Measurements from ENCODE around the gene CACNG5.

Gene CACNG5

DNA sequence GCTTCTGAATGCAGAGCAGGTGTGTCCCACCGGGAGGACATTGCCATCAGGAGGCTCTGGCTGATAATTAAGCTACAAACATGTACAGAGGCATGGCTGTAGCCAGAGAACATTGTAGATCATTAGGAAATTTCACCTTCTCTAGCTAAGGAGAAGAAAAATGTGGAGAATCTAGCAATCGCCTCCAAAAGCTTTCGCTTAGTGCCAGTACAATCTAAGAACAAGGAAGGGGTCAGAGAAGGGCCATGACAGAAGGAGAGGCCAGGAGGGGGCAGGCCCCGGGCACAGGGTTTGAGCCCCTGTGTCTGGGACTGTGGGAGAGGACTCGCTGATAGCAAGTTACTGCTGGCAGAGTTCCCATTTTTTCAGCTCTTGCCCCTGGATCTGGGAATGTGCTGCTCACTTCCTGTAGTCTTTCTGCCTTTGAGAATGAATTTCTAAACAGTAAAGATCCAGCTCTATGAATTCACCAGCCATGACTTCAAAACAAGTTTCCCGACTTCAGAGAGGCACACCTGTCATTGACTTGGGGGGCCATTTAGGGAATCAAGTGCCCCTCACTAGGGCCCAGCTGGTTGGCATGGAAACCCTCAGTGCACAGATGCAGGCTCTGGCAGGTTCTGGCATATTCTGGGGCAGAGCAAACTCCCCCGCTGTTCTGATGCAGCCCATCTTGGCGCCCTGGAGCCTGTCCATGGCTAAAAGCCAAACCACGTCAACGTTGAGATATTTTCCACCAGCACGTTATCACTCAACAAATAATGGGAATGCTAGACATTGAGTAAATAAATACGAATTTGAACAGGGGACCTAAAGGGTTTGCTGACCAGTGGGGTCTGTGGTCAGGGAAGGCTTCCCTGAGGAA is 70.1 kb downstream of the CACNG5 start:
- no peak for DNase-seq (ENCODE audit: low read depth in 2 of 2)

DNA sequence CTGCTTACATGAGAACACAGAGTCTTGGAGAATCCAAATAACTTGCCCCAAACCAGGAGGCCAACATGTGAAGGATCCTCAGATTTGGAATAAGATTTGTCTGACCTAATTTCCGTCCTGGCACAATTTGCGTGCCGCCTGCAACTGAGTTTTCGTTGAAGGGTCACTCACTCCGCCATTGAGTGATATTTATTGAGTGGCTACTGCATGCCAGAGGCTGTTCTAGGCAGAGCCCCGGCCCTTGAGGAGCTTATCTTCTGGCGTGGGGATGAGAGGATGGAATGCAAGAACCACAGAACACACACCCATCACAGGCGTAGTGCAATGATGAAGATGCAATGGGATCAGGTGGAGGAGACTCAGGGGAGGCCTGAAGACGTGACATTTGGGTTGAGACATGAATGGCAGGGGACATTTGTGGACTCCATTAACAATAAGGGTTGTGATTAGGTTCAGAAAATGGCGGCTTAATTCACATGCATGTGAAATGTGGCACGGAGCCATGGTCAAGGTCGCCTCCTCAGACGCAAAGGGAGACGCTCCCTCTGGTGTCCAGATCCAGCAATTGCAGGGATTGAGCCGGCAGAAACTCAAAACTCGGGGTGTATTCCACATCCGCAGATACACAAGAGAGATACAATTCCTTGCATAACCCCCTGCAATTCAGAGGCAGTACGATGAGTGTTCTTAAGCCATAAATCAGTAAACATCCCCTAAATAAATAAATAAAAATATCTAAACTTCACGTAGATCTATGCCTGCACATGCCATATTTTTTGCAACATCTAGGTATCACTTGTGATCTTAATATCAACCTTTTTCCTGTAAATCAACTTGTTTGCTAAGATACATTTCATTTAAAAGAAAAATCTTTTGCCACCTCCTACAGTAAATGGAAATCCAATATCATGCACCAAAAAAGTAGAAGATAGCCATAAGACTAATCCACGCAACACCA is 71.7 kb downstream of the CACNG5 start:
- peak; percentile 59 to 63 for DNase-seq (ENCODE audit: low read depth in 2 of 2)

DNA sequence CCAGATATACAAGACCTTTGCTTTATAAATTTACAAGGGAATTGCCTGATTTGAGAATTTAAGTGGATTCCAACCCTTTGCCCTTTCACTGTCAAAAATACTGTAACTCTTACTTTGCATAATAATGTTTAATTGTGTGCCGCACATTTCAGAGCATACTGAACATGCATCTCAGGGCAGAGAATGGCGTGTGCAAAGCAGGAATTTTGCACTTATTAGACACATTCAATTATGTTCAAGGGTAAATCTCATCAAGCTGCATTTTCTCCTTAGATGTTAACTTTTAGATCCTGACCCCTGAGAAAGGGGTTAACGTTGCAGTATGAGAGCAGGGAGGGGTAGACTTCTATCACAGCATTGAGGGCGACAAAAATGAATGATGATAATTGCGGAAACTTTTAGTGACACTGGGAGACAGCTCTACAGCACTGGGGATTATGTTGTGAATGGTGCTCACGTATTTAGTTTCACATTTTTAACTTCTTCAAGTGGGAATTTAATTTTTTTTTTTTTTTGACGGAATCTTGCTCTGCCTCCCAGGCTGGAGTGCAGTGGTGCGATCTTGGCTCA is 75.0 kb downstream of the CACNG5 start:
- DNase-seq (ENCODE audit: low read depth in 2 of 2): no peak

DNA sequence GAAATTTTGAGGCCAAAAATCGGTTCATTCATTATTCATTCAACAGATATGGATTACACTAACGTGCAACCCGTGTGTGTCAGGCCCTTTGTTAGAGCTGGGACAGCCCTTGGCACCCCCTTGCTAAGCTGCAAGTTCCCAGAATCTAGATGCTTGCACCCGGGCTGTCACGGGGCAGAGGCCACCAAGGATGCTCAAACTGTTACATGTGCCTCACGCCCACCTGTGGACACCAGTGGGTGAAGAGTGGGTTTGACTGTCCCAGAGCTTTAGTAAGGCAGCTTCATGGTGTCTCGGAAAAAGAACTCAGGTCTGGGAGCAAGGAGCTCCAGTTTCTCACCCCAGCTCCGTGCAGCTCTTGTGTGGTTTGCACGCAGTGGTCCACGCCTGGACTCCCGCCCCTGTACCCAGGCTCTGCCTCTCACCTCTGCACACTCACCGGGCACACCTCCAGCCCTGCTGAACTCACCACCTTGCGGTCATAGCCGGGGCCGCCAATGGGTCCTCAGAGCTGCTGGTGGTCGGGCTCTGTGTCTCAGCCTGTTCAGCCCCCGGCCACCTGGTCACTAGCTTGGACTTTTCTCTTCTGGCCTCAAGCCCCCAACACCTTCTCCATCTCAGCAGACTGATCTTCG is 75.9 kb downstream of the CACNG5 start:
- DNase-seq (ENCODE audit: low read depth in 2 of 2): no peak

DNA sequence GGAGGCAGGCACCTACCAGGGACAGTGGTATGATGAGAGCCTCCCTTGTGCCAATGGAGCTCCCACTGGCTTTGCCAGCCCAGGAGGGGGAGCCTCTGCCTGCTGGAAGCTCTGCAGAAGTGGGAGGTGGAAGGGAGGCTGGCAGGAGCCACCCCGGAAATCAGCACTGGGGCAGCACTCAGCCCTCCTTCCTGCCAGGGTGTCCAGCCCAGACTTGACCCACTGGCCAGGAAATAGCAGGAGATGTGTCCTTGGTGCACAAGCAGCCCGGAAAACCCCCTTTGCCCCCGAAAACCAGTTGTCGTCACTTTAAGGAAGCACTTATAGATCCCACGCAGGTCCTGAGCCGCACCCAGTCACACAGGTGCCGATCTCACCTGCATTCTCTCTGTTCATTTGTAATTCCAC is 80.3 kb downstream of the CACNG5 start:
- DNase-seq (ENCODE audit: low read depth in 2 of 2): no peak

DNA sequence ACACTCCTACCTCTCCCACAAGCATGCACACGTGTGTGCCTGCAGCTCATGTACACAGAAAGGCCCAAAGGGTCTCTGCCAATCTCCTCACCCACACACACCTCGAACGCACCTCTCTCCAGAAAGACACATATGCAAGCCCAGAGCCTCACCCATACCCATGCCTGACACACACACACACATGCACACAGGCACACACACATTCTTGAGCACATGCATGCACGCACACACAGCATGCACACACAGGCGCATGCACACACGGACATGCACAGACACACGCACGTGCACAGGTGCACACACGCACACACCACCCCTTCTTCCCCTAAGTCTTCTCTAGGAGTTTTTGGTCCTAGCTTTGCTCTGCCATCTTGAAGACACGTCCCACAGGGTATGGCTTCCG is 80.9 kb downstream of the CACNG5 start:
- DNase-seq (ENCODE audit: low read depth in 2 of 2): no peak

DNA sequence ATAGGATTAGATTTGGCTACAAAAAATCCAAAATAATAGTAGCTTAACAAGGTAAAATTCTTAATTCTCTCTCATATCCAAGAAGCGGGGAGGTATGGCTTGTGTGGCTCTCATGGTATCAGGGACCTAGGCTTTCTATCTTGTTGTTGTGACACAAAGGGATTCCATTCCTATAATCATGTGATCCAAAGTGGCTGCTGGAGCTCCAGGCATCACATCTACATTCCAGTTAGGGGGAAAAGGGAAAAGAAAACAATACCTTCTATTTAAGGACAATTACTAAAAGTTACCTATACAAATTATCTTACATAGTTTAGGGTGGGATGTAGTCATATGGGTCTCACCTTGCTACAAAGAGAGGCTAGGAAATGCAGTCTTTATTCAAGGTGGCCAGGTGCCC is 82.0 kb downstream of the CACNG5 start:
- DNase-seq (ENCODE audit: low read depth in 2 of 2): no peak

DNA sequence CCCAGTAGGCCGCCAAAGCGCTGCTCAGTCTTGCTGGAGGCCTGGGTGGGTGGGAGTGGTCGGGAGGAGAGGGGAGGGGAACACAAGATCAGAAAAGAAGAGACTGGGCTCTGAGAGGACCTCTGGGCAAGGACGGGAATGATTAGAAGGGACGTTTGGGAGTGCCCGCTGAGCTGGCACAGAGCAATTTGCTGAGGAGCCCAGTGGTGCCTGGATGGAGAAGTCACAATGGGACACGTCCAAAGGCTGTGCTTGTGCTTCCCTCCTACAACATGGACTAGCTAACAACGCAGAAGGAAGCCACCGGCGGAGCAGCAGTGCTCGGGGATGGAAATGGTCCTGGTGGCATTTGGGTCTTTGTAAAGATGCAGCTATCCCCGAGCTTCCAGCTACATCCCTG is 84.0 kb downstream of the CACNG5 start:
- DNase-seq (ENCODE audit: low read depth in 2 of 2): no peak

DNA sequence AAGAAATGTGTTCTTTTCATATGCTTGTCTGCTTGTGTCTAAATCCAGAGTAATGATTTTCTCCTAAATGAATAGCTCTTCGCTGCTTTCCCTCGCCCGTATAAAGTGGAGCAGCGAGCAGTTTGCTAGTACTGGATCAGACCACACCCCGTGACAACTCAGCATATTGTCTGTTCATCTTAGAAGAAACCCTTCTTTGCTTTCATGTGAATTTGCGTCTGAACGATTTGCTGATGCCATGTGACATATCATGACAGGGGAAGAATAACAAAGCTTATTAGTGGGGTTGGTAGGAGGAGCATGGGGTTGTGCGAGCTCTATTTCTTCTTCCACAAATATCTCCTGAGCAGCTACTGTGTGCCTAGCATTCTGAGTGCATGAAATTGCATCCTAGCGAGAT is 85.5 kb downstream of the CACNG5 start:
- no peak for DNase-seq (ENCODE audit: low read depth in 2 of 2)

DNA sequence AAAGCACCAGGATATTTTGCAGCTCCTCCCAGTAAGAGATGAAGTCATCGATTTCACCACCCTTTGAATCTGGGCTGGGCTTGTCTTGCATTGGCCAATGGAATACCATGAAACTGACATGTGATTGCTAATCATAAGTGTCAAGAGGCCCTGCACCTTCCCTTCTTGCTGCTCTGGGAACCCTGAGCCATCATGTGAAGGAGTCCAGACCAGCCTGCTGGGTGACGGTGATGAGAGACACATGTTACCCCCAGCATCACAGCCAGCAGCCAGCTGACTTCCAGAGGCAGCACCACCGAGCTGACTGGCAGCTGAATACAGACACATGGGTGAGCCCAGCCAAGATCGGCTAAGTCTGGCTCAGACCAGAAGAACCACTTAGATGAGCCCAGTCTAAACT is 86.0 kb downstream of the CACNG5 start:
- no peak for DNase-seq (ENCODE audit: low read depth in 2 of 2)

DNA sequence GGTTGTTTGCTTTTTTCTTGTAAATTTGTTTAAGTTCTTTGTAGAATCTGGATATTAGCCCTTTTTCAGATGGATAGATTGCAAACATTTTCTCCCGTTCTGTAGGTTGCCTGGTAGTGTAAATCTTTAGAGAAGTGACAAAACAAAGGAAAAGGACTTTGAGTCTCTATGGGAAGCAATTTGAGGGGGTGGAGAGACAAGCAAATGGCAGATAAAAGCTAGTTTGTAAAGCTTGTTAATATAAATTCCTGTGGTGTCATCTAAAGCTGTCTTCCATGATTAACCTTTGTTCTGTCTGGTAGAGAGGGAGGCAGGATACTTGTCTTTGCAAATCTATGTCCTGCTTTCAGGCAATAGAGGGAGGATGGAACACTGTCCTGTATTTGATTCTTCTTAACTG is 89.0 kb downstream of the CACNG5 start:
- DNase-seq (ENCODE audit: low read depth in 2 of 2): no peak

DNA sequence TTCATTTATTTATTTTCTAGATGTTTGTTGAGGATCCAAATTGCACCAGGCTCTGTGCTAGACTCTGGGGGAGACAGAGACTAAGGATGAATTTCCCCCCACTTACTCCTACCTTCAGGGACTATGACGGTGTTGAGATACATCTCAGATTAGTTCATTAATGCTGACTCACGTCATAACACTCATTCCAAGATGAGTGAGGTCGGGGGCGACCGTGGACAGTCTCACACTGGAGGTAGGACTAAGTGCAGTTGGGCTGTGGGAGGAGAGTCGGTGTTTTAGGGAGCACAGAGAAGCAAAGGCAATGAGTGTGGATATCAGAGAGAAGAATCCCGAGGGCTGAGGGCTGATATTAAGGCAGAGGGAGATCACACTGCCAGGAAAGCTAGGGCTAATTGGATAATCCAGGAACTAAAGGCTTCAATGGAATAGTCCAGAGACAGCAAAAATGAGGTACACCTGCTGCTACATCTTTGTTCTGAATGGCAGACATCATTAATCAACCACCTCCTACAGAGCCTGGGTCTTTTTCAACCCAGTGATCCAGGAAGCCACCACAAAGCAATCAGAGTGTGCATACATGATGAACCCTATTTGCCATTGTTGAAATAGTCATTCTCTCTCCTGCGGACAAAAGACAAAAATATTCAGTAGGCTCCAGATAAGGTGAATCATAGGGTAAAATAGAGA is 91.0 kb downstream of the CACNG5 start:
- no peak for DNase-seq (ENCODE audit: low read depth in 2 of 2)

DNA sequence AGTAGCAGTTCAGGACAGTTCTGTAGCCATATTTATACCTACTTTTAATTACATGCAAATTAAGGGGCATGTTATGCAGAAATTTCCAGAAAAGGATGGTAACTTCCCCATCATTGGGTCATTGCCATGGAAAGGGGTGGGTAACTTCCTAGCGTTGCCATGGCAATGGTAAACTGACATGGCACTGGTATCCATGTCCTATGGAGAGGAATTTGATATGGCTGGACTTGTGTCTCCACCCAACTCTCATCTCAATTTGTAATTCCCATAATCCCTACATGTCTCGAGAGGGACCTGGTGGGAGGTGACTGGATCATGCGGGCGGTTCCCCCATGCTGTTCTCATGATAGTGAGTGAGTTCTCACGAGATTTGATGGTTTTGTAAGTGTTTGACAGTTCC is 94.0 kb downstream of the CACNG5 start:
- no peak for DNase-seq (ENCODE audit: low read depth in 2 of 2)

DNA sequence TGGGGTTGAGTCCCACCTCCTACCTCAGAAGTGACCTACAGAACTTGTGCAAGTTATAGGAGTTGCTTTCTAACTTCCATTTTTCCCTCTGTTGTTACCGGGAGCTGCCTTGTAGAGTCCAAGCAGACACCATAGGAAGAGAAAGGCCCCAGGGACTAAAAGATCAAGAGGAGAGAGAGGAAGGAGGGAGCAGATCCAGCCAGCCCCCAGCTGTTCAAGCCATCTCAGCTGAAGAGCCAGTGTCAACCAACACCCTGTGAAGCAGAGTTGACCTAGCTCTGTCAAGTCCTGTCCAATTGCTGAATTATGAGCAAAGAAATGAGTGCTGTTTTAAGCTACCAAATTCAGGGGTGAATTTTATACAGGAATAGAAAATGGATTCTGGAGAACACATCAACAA is 94.7 kb downstream of the CACNG5 start:
- DNase-seq (ENCODE audit: low read depth in 2 of 2): no peak

DNA sequence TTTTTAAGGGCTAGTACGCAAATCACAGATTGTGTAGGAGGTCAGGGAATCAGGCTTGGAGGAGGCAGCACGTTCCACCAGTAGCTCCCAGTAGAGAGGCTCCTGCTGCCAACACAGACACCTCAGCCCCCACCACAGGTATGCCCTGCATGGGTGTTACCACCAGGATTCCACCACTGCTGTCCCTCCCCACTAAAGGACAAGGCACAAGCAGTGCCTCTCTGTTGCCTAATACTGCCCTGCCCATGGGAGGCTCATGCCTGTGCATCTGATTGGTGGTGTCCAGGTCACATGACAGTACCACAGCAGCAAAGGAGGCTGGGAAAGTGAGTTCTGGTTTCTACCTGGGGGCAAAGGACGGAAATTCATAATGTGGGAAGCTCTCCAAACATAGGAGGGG is 96.0 kb downstream of the CACNG5 start:
- no peak for DNase-seq (ENCODE audit: low read depth in 2 of 2)

DNA sequence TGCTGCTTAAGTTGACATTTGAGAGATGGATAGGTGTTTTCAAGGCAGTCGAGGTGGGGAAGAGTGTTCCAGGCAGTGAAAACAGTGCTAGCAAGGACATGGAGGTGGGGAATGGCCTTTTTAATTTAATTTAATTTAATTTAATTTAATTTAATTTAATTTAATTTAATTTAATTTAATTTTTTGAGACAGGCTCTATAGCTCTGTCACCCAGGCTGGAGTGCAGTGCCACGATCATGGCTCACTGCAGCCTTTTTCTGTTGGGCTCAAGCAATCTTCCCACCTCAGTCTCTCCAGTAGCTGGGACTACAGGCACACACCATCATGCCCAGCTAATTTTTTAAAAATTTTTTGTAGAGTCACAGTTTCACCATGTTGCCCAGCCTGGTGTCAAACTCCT is 97.4 kb downstream of the CACNG5 start:
- no peak for DNase-seq (ENCODE audit: low read depth in 2 of 2)

DNA sequence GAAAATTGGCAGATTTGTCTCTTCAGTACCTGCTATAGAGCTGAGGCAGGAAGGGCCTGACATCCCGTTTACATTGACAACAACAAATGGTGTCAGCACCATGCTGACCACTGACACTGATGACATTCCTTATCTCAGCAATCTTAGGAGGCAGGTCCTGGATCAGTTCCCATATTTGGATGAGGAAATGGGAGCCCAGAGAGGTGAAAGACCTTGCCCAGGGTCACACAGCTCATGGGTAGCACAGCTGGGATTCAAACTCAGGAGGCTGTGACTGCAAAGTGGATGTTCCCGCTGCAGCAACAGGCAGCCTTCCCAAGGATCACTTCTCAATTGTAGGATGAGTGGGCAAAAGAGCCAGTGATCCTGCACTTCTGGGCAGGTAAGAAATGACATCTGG is 99.1 kb downstream of the CACNG5 start:
- no peak for DNase-seq (ENCODE audit: low read depth in 2 of 2)

Measured in stimulated activated CD4-positive, alpha-beta T cell treated with anti-CD3 and anti-CD28 coated beads, Interleukin-15, amount 100 ng/mL, for 48 hours (primary cell).